GM23338 (cell line): ENCODE data around the gene NR3C1.

ENCODE experiments used
- CREB1 ChIP-seq: fragments of 250-450 bp; sonication (Bioruptor Pico); IDR thresholded peaks from 2 replicates; pipeline ENCODE4 v1.5.0; 2020; ENCODE audit warnings: low read depth, mild to moderate bottlenecking, moderate library complexity
- EZH2 ChIP-seq: fragments of 200-600 bp; sonication (generic); IDR thresholded peaks from one replicate; pipeline ENCODE4 v1.8.0; 2017; ENCODE audit warnings: antibody characterized with exemption, mild to moderate bottlenecking, low read depth; ENCODE audit not compliant: unreplicated experiment
- EZH2phosphoT487 ChIP-seq: fragments of 200-600 bp; sonication (generic); IDR thresholded peaks from one replicate; pipeline ENCODE4 v1.8.1; 2018; ENCODE audit warnings: antibody characterized with exemption; ENCODE audit not compliant: unreplicated experiment
- JUNB ChIP-seq: IDR thresholded peaks from one replicate; pipeline ENCODE4 v1.6.1; 2016; ENCODE audit warnings: antibody characterized with exemption; ENCODE audit not compliant: unreplicated experiment
- NANOG ChIP-seq: IDR thresholded peaks from 2 replicates; pipeline ENCODE4 v1.6.1; 2016; ENCODE audit warnings: antibody characterized with exemption, borderline replicate concordance
- POLR2AphosphoS5 ChIP-seq: IDR thresholded peaks from 2 replicates; pipeline ENCODE4 v1.6.1; 2016; ENCODE audit warnings: antibody characterized with exemption, low read depth
- ZNF331 ChIP-seq: fragments of 250-450 bp; sonication (Bioruptor Pico); IDR thresholded peaks from 2 replicates; pipeline ENCODE4 v1.5.0; 2020; ENCODE audit warnings: low read depth, mild to moderate bottlenecking, moderate library complexity
- TF ChIP-seq, protein P1 (sequence below), 2 experiments: fragments of 200-600 bp in 1 of 2; sonication (generic) in 1 of 2; conservative IDR thresholded peaks; 2 replicates each; pipeline versions ENCODE4 v1.5.1 to v1.6.1; 2016 to 2017; ENCODE audit warnings: antibody characterized with exemption in 2 of 2, low read depth in 2 of 2, mild to moderate bottlenecking in 2 of 2, moderate library complexity in 1 of 2
- TF ChIP-seq, protein P2 (sequence below): IDR thresholded peaks from one replicate; pipeline ENCODE4 v1.6.1; 2018; ENCODE audit warnings: antibody characterized with exemption; ENCODE audit not compliant: unreplicated experiment
- TF ChIP-seq, protein P3 (sequence below): IDR thresholded peaks from 2 replicates; pipeline ENCODE4 v1.6.1; 2016; ENCODE audit warnings: antibody characterized with exemption
- TF ChIP-seq, protein P4 (sequence below): fragments of 250-450 bp; sonication (Bioruptor Pico); IDR thresholded peaks from 2 replicates; pipeline ENCODE4 v1.5.0; 2020; ENCODE audit warnings: mild to moderate bottlenecking, moderate library complexity

DNA sequence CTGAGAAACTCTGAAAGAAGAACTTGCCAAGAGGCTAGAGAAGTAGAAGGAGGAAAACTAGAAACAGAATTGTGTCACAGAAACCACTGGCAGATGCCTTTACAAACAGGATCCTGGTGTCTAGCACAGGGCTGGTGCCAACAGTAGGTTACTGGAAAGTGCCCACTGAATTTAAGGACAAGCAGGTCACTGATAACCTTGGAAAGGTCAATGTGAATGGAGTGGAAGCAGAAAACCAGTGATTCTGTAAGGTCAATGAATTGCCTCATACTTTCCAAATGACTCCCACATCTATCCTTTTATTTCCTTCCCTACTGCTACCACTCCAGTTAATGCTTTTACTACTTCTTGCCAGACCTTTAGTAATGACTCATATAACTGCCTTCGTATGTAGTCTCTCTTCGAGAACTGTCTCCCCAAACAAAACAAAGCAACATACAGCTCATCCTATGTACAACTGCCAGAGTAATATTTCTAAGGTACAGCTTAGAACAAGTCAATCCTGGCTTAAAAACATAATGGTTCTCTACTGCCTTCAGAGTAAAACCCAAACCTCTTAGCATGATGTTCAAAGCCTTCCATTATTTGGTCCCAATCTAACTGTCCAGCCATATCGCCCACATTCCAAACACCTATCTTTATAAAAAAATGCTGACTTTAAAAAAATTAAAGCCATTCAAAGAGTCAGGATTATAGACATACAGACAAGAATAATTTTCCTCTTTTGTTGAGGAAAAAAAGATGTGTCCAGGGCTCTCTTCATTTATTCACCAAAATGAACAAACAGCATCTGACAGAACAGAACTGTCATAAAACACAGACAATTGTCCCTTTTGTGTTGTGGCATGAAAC is 52.5 kb downstream of the NR3C1 start:
- TF ChIP-seq, protein P1, sequence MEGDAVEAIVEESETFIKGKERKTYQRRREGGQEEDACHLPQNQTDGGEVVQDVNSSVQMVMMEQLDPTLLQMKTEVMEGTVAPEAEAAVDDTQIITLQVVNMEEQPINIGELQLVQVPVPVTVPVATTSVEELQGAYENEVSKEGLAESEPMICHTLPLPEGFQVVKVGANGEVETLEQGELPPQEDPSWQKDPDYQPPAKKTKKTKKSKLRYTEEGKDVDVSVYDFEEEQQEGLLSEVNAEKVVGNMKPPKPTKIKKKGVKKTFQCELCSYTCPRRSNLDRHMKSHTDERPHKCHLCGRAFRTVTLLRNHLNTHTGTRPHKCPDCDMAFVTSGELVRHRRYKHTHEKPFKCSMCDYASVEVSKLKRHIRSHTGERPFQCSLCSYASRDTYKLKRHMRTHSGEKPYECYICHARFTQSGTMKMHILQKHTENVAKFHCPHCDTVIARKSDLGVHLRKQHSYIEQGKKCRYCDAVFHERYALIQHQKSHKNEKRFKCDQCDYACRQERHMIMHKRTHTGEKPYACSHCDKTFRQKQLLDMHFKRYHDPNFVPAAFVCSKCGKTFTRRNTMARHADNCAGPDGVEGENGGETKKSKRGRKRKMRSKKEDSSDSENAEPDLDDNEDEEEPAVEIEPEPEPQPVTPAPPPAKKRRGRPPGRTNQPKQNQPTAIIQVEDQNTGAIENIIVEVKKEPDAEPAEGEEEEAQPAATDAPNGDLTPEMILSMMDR (conservative IDR thresholded peaks at IDR 0.05; ENCODE audit: low read depth in 2 of 2): no peak
- TF ChIP-seq, protein P2, sequence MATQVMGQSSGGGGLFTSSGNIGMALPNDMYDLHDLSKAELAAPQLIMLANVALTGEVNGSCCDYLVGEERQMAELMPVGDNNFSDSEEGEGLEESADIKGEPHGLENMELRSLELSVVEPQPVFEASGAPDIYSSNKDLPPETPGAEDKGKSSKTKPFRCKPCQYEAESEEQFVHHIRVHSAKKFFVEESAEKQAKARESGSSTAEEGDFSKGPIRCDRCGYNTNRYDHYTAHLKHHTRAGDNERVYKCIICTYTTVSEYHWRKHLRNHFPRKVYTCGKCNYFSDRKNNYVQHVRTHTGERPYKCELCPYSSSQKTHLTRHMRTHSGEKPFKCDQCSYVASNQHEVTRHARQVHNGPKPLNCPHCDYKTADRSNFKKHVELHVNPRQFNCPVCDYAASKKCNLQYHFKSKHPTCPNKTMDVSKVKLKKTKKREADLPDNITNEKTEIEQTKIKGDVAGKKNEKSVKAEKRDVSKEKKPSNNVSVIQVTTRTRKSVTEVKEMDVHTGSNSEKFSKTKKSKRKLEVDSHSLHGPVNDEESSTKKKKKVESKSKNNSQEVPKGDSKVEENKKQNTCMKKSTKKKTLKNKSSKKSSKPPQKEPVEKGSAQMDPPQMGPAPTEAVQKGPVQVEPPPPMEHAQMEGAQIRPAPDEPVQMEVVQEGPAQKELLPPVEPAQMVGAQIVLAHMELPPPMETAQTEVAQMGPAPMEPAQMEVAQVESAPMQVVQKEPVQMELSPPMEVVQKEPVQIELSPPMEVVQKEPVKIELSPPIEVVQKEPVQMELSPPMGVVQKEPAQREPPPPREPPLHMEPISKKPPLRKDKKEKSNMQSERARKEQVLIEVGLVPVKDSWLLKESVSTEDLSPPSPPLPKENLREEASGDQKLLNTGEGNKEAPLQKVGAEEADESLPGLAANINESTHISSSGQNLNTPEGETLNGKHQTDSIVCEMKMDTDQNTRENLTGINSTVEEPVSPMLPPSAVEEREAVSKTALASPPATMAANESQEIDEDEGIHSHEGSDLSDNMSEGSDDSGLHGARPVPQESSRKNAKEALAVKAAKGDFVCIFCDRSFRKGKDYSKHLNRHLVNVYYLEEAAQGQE: no peak
- no peak for TF ChIP-seq EZH2phosphoT487
- TF ChIP-seq EZH2: no peak
- TF ChIP-seq JUNB: no peak
- TF ChIP-seq, protein P3, sequence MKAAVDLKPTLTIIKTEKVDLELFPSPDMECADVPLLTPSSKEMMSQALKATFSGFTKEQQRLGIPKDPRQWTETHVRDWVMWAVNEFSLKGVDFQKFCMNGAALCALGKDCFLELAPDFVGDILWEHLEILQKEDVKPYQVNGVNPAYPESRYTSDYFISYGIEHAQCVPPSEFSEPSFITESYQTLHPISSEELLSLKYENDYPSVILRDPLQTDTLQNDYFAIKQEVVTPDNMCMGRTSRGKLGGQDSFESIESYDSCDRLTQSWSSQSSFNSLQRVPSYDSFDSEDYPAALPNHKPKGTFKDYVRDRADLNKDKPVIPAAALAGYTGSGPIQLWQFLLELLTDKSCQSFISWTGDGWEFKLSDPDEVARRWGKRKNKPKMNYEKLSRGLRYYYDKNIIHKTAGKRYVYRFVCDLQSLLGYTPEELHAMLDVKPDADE: no peak
- TF ChIP-seq POLR2AphosphoS5: no peak
- no peak for TF ChIP-seq CREB1 (CRISPR knock-in tag)
- TF ChIP-seq, protein P4, sequence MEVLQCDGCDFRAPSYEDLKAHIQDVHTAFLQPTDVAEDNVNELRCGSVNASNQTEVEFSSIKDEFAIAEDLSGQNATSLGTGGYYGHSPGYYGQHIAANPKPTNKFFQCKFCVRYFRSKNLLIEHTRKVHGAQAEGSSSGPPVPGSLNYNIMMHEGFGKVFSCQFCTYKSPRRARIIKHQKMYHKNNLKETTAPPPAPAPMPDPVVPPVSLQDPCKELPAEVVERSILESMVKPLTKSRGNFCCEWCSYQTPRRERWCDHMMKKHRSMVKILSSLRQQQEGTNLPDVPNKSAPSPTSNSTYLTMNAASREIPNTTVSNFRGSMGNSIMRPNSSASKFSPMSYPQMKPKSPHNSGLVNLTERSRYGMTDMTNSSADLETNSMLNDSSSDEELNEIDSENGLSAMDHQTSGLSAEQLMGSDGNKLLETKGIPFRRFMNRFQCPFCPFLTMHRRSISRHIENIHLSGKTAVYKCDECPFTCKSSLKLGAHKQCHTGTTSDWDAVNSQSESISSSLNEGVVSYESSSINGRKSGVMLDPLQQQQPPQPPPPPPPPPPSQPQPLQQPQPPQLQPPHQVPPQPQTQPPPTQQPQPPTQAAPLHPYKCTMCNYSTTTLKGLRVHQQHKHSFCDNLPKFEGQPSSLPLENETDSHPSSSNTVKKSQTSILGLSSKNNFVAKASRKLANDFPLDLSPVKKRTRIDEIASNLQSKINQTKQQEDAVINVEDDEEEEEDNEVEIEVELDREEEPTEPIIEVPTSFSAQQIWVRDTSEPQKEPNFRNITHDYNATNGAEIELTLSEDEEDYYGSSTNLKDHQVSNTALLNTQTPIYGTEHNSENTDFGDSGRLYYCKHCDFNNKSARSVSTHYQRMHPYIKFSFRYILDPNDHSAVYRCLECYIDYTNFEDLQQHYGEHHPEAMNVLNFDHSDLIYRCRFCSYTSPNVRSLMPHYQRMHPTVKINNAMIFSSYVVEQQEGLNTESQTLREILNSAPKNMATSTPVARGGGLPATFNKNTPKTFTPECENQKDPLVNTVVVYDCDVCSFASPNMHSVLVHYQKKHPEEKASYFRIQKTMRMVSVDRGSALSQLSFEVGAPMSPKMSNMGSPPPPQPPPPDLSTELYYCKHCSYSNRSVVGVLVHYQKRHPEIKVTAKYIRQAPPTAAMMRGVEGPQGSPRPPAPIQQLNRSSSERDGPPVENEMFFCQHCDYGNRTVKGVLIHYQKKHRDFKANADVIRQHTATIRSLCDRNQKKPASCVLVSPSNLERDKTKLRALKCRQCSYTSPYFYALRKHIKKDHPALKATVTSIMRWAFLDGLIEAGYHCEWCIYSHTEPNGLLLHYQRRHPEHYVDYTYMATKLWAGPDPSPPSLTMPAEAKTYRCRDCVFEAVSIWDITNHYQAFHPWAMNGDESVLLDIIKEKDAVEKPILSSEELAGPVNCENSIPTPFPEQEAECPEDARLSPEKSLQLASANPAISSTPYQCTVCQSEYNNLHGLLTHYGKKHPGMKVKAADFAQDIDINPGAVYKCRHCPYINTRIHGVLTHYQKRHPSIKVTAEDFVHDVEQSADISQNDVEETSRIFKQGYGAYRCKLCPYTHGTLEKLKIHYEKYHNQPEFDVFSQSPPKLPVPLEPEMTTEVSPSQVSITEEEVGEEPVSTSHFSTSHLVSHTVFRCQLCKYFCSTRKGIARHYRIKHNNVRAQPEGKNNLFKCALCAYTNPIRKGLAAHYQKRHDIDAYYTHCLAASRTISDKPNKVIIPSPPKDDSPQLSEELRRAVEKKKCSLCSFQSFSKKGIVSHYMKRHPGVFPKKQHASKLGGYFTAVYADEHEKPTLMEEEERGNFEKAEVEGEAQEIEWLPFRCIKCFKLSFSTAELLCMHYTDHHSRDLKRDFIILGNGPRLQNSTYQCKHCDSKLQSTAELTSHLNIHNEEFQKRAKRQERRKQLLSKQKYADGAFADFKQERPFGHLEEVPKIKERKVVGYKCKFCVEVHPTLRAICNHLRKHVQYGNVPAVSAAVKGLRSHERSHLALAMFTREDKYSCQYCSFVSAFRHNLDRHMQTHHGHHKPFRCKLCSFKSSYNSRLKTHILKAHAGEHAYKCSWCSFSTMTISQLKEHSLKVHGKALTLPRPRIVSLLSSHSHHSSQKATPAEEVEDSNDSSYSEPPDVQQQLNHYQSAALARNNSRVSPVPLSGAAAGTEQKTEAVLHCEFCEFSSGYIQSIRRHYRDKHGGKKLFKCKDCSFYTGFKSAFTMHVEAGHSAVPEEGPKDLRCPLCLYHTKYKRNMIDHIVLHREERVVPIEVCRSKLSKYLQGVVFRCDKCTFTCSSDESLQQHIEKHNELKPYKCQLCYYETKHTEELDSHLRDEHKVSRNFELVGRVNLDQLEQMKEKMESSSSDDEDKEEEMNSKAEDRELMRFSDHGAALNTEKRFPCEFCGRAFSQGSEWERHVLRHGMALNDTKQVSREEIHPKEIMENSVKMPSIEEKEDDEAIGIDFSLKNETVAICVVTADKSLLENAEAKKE (CRISPR knock-in tag): no peak
- no peak for TF ChIP-seq ZNF331
- no peak for TF ChIP-seq NANOG
